Suppressor macrophage treated with lipopolysaccharide for 4 hours (primary cell): ENCODE results near the gene PRG3.
A peak's percentile ranks its signal among the peaks of the same experiment; 100 is the strongest.
"Not testable (repeated sequence)": the region's sequence is repeated elsewhere in the genome, so short reads cannot be mapped to it uniquely, and the experiment has no call there.

ENCODE experiments used
- DNase-seq: peaks from one replicate; pipeline ENCODE4 v3.0.0-alpha.2; 2020

The PRG3 gene

DNA sequence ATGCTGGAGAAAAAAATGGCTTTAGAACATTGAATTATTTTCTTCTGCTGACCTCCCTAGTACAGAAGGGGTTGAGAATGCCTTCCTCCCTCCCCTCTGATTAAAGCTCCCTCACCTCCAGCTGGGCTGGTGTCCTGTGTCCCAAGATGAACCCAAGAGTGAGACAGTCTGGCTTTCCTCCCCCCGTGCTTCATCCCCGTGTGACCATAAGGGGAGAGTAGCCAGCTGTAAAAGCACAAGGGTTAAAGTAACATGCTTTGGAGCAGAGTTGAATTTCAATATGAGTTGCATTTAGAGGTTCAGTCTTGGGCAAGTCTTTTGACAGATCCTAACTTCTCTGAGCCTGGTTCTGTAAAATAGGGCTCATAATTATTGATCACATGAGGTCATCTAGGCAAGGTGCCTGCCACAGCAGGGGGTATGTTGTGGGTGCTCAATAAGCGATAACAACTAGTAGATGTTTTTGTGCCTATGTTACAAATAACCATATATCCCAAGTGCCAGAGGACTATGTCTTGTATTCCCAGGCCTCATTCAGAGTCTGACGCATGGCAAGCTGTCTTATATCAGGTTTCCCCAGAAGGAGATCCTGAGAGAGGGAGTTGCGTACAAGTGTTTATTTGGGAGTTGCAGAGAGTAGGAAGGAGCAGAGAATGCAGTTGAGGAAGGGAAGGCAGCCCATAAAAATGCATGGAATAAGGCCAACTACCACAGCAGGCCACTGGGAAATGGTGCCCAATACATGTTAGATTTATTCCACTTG lies 5.4 kb upstream of the PRG3 start:
- no peak for DNase-seq

DNA sequence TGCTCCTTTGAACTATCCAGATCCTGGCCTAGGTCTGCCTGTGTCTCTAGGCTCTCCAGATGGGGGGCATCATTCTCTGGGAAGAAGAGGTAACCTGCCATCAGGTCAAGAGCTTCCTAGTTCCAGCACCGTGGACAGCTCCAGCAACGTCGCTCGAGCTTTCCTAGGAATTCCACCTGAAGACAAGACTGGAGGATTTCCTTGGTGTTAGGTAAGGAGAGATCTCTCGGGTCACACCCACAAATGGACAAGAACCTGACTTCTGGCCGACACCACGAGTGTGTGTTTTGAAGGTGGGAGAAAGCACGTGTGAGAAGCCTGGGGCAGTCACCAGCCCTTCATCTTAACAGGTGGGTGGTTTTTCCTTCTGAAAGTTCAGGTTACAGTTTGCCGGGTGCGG lies 1.2 kb downstream of the PRG3 start:
- DNase-seq, result no peak

- peak; percentile 67 for DNase-seq
Observed at GRCh38 chr11:57378186-57378585, 2.8 kb downstream of the PRG3 start.

GRCh38 chr11:57377107-57377506 lies 3.8 kb downstream of the PRG3 start:
- no peak for DNase-seq

GRCh38 chr11:57376095-57377090 lies 4.6 kb downstream of the PRG3 start:
- DNase-seq, result no peak

DNA sequence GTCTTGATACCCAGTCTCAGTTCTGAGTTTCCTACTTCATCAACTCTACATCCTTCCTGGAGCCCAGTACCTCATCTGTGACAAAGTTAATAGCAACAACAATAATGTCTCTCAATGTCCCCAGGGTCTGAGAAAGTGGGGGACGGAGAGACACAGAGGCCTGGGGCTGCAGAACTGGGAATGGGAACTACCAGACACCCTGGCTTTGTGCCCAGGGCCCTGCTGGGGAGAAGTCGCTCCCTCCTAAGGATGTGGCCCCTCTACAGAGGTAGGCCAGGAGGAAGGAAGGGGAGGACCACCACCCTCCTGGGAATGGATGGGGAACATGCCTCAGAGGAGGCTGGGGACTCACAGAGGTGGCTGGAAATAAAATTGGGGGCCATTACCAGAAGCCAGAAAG lies 5.5 kb downstream of the PRG3 start:
- no peak for DNase-seq

GRCh38 chr11:57374966-57375365 lies 6.0 kb downstream of the PRG3 start:
- DNase-seq, result no peak

- DNase-seq, result no peak
Observed at GRCh38 chr11:57373146-57373545, 7.8 kb downstream of the PRG3 start.

DNA sequence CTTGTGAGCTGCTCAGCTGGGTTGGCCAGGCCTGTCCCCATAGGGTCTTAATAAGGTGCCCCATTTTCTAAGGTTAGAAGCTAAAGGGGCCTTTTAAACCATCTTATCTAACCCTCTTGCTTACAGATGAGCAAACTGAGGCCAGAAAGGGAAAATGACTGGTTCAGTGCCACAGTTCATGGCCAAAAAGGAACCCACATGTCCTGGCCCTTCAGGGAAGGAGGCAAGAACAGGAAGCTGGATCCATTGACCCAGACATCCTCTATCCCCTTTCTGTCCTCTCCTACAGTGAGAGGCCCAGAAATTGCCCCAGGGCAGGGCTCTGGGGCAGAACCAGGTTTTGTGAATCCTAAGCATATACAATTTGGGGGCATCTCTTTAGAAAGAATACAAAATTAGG lies 10.0 kb downstream of the PRG3 start:
- DNase-seq, result no peak

DNA sequence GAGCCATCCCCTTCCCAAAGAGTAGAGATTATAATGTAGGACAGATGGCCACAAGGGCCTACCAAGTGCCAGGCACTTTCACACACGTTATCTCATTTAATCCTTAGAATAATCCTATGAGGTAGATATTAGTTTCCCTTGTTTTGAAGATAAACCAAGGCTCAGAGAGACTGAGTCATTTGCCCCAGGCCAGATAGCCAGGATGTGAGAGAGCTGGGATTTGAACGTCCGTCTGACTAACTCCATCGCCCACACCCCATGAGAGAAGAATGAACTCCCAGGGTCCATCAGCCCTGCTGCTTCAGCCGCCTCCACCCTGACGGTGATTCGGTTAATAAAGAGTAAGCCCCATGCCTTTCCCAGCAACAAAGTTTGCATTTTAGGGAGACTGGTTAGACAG lies 10.7 kb downstream of the PRG3 start:
- DNase-seq, result no peak

DNA sequence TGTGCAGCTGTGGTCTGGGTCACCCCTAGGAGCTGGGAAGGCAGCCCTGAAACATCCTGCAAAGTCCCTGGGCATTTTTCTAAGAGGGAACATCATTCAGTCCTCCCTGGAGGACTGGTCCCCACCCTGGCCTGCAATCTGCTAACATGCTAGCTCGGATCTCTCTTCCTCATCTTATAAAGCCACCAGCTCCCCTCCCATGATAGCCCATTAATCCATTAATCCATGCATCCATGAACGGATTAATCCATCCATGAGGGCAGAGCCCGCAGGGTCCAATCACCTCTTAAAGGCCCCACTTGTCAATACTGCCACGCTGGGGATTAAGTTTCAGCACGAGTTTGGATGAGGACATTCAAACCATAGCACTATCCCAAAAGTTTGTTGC lies 12.1 kb downstream of the PRG3 start:
- DNase-seq, result no peak

DNA sequence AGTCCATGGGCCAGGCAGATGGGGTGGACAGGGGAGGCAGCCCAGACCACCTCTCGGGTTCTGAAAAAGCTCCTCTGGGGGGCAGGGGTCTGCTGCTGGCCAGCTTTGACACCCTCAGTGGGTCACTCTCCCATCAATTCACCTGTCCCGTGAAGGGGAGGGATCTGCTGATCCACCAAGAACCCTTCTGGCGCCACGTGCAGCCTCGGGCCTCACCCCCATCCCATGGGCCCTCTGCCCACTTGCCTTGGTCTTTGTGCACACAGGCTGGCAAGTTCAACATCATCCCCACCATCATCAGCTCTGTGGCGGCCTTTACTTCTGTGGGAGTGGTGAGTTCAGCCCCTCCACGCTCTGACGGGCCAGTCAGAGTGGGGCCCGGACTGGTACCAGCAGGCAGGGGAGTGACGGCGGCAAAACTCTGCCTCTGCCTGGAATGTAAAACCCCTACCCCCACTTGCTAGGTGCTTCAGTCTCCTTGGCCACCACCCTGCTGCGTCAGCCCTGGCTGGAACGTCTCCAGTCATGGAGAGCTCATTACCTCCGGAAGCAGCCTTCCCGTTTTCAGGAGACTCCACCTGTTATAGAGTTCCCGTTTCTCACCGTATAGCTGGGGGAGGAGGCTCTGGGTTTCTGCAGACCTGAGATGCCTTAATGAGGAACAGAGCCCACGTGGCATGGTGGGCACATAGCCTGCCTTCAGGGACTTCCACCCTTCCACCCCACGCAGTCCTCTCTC lies 12.7 kb downstream of the PRG3 start:
- DNase-seq, result no peak

DNA sequence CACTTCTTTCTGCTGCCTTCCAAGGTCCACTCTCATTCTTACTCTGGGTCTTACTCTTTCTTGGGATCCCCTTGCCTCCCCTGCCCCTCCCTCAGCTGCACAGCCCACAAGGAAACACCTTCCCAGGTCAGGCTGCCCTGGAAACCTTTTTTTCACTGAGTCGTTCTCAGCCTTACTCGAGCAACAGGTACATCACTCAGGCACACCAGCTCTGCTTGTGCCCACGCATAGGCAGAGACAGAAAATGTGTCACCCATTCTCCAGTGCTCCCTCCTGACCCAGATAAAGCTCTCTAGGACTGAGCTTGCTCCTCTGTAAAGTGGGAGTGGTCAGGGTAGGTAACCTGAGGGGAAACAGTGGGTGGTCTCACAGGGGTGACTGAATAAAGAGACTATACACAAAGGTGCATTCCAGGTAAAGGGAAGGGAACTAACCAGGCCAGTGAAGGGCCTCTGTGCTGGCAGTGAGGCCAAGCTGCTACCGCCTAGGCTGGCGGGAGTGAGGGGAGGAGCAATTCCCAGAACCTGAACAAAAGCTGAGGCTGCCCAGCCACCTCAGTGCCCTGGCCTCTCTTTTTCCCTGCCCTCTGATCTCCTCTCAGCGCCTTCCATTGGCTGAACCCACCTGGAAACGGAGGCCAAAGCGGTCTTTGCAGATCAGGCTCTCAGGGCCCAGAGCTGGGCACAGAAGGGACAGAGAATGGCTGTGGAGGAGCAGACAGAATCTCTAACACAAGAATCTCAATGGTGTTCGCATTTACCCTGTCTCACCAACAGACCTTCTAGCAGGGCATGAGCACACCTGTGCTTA lies 15.9 kb downstream of the PRG3 start:
- no peak for DNase-seq

DNA sequence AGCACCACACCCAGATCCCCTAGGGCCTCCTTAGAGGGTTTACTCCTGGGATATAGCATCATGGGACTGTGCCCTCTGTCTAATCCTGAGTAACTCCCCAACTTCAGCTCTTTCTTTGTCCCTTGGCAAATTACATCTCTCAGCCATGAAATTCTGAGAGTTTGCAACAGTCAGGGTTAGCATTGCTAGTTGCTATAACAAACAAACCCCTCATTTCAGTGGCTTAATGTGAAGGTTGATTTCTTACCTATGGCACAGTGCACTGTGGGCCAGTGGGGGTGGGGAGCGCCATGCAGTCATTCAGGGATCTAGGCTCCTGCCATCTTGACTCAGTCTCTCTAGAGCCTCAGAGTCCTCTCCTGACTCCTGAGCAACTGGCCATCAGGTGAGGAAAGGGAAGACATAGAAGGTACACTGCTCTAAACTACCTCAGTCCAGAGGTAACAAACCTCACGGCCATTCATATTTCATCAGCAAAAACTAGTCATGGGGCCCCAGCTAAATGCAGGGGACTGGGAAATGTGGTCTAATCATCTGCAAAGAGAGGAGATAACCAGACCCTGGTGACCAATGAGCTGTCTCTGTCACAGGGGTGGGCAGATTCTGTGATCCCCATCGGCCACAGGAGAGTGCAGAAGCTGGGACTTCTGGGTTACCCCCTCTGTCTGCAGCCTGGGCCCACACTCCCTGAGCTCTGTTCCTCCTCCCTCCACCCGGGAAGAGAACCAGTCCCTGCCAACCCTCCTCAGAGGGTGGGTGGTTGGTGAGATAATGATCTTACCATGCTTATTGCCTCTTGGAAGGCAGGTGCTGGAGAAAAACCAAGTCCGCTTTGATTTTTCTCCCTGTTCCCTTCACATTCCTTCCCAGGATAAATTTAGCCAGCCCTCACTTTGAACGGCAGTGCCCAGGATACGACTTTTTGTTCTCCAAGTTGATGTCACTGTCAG lies 17.5 kb downstream of the PRG3 start:
- DNase-seq, result no peak

GRCh38 chr11:57361926-57362325 lies 19.0 kb downstream of the PRG3 start:
- DNase-seq, result no peak

DNA sequence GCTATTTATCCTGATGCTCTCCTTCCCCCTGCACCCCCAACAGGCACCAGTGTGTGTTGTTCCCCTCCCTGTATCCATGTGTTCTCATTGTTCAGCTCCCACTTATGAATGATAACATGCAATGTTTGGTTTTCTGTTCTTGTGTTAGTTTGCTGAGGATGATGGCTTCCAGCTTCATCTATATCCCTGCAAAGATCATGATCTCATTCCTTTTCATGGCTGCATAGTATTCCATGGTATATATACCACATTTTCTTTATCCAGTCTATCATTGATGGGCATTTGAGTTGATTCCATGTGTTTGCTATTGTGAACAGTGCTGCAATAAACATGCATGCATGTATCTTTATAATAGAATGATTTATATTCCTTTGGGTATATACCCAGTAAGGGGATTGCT lies 19.5 kb downstream of the PRG3 start:
- not testable (repeated sequence) for DNase-seq

GRCh38 chr11:57360991-57361390 lies 20.0 kb downstream of the PRG3 start:
- DNase-seq, result no peak

- no peak for DNase-seq
Observed at GRCh38 chr11:57359896-57360690, 20.9 kb downstream of the PRG3 start.

DNA sequence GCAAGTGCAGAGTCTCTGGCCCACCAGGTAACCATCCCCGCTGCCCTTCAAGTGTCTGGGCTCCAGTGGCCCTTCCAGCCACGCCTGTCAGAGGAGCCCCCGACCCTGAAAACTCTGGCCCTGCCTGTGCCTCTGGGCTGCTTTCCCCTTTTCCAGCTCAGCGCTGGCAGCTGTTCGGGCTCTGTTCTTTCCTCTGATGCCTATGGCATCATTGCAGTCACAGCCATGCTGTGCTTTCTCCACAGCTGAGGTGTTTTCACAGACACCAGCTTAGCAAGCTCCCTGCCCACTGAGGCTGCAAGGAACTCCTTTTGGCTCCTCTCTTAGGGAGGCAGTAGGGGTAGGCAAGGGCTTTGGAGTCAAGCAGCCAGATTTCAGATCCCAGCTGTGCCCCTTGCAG lies 21.6 kb downstream of the PRG3 start:
- no peak for DNase-seq

DNA sequence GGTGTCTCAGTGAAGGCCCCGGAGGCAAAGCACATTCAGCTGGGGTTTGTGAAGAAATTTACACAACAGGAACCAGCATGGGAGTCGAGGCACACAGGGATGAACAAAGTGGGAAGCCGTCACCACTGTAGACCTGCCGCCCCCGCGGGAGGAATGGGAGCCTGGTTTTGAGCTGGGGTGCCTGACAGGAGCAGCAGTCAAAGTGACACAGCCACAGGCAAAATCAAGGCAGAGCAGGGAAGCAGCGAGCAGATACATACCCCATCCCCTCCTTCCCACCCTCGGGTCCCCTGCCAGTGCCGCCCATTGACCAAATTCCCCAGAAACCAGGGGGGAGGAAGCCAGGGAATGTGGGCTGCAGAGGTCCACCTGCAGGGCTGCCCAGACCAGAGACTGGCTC lies 22.0 kb downstream of the PRG3 start:
- DNase-seq, result no peak
